Hematopoietic multipotent progenitor cell treated with erythropoietin and hydrocortisone succinate and interleukin-3 and kit ligand, for 15 days (in vitro differentiated cells): ENCODE measurements around the gene EPB41L1.

Experiments
- DNase-seq: peaks from one replicate; pipeline ENCODE4 v3.0.0-alpha.2; 2015; ENCODE audit warnings: low spot score

Gene EPB41L1

GRCh38 chr20:36261389-36262105 lies 107.0 kb downstream of the EPB41L1 start:
- no peak for DNase-seq

GRCh38 chr20:36262440-36262839 lies 107.9 kb downstream of the EPB41L1 start:
- no peak for DNase-seq

GRCh38 chr20:36264426-36265246 lies 110.1 kb downstream of the EPB41L1 start:
- no peak for DNase-seq

GRCh38 chr20:36266189-36266588 lies 111.6 kb downstream of the EPB41L1 start:
- DNase-seq, result no peak

GRCh38 chr20:36267605-36268381 lies 113.3 kb downstream of the EPB41L1 start:
- no peak for DNase-seq

- no peak for DNase-seq
Measured at GRCh38 chr20:36268440-36269342, 114.2 kb downstream of the EPB41L1 start.

GRCh38 chr20:36269507-36269906 lies 115.0 kb downstream of the EPB41L1 start:
- DNase-seq, result no peak

- no peak for DNase-seq
Measured at GRCh38 chr20:36270744-36271638, 116.5 kb downstream of the EPB41L1 start.

- no peak for DNase-seq
Measured at GRCh38 chr20:36271639-36272546, 117.4 kb downstream of the EPB41L1 start.

- DNase-seq, result no peak
Measured at GRCh38 chr20:36272547-36273220, 118.1 kb downstream of the EPB41L1 start.

GRCh38 chr20:36273414-36274180 lies 119.1 kb downstream of the EPB41L1 start:
- DNase-seq, result no peak

- no peak for DNase-seq
Measured at GRCh38 chr20:36274181-36274841, 119.8 kb downstream of the EPB41L1 start.

- DNase-seq, result no peak
Measured at GRCh38 chr20:36275011-36275410, 120.5 kb downstream of the EPB41L1 start.

- no peak for DNase-seq
Measured at GRCh38 chr20:36275441-36276189, 121.1 kb downstream of the EPB41L1 start.

- DNase-seq, result no peak
Measured at GRCh38 chr20:36277546-36277945, 123.0 kb downstream of the EPB41L1 start.

- no peak for DNase-seq
Measured at GRCh38 chr20:36279362-36279761, 124.8 kb downstream of the EPB41L1 start.

- DNase-seq, result no peak
Measured at GRCh38 chr20:36279776-36280175, 125.2 kb downstream of the EPB41L1 start.
